HG03095 (cell line): ENCODE measurements around the gene MUC2.

Experiments used
- ATAC-seq: cut with Tn5 transposase; IDR thresholded peaks from one replicate; pipeline ENCODE4 v1.9.1; 2021; ENCODE audit warnings: moderate library complexity; ENCODE audit not compliant: unreplicated experiment

Gene MUC2

DNA sequence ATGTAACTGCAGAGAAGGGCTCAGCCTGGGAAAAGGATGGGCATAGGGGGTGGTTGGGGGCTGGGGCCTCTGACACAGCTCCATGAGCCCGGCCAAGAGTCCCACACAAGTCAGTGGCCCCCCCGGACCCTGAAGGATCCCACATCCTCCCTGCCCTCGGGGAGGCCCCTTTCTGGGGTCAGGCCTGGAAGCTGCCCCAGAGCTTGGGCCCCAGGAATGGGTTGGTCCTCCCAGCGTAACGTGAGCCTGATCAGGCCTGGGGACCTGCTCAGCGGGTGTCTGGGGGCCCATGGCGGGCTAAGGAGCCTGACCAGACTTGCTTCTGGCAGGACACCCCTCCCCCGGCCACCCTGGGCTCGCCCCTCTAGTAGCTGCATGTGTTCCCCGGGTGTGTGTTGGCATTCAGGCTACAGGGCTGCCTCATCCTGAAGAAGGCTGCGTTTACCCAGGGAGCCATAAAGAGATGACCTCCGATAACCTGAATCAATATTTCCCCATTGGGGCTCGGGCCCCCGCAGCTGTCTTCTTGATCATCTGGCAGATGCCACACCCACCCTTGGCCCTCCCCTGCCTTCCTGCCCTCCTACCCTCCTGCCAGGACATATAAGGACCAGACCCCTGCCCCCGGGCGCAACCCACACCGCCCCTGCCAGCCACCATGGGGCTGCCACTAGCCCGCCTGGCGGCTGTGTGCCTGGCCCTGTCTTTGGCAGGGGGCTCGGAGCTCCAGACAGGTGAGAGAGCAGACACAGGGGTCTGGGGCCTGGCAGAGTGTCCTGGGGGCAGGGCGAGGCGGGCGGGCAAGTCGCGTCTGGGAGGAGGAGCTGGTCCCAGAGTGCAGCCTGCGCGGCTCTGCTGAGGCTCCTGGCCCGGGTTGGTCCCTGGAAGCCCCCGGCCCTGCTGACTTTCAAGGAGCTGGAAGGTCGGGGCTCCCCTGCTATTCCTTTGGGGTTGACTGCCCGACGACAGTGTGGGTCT lies at the start of gene MUC2:
Gene MUC2 (plus strand): TSS at position 631 of the 978 bp plus-strand sequence.
- no peak for ATAC-seq

DNA sequence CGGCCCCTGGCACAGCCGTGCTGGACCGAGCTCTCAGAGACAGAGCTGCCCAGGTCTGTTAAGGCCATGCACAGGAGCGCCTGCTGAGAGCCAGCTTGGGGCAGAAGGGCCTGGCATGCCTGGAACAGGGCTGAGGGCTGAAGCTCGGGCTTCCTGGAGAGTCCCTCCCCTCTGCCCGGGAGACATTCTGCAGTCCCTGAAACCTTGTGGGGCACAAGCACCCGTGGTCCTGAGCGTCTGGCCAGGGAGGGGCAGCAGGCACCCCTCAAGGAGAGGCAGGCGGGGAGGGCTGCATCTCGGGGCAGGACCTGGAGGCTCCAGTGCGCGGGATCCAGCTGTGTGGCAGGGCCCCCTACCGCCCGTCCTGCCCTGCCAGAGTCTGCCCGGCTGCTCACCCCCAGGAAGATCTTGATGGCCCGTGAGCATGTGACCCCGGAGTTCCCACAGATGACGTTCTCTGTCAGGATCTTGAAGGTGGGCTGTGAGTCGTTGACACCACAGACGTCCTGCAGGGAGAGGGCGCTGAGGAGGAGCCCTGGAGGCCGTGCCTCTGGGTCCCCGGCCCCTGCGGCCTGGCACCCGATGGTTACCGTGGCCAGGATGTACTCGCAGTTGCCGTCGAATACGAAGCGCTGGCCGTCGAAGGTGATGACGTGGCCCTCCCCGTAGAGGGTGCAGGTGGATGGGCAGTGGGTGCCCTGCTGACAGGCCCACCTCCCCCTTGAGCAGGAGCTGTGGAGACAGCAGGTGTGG lies 49.1 kb upstream of the MUC2 start:
- ATAC-seq: no peak

DNA sequence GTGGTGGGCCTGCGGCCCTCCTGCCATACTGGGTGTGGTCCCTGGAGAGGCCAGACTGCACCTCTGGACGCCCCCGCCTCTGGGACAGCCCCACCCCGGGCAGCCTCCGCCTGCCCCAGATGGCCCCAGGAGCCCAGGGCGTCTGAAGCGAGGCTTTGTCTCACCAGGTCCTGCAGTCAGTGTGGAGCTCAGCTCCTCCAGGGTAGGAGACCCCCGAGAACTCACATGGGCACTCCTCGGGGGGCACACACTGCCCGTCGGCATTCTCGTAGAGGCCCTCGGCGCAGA lies 48.6 kb upstream of the MUC2 start:
- ATAC-seq: no peak

DNA sequence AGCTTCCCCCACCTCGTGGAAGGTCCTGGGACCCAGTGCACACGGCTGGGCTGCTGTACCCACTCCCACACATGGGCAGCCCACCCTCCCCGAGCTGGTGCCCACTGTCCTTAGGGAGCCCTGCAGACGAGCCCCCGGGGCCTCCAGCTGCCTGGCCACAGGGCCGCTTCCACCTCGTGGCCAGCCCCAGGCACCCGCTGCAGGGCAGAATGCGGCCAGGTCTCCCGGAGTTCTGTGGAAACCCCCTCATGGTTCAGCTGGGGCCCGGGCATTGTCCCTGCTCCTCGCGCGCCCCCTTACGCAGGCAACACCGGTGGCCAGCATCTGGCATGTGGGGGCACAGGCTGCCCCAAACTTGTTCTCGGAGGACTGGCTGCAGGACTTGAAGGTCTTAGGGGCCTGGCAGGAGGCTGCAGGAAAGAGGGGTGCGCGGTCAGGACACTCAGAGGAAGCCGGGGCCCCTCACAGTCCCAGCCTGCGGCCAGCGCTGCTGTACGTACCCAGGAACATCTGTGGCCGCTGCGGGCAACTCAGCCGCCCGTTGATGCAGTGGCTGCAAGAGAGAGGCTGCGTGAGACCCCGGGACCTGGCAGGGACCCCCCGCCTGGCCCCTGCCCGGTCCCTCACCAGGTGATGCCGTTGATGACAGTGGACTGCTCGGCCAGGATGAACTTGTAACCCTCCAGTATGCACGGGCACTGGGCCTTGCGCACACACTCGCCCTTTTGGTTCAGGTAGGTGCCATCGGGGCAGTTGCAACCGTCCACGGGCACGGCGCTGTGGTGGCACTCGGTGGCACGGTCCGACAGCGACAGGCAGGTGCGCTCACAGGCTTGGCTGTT lies 47.8 kb upstream of the MUC2 start:
- no peak for ATAC-seq

DNA sequence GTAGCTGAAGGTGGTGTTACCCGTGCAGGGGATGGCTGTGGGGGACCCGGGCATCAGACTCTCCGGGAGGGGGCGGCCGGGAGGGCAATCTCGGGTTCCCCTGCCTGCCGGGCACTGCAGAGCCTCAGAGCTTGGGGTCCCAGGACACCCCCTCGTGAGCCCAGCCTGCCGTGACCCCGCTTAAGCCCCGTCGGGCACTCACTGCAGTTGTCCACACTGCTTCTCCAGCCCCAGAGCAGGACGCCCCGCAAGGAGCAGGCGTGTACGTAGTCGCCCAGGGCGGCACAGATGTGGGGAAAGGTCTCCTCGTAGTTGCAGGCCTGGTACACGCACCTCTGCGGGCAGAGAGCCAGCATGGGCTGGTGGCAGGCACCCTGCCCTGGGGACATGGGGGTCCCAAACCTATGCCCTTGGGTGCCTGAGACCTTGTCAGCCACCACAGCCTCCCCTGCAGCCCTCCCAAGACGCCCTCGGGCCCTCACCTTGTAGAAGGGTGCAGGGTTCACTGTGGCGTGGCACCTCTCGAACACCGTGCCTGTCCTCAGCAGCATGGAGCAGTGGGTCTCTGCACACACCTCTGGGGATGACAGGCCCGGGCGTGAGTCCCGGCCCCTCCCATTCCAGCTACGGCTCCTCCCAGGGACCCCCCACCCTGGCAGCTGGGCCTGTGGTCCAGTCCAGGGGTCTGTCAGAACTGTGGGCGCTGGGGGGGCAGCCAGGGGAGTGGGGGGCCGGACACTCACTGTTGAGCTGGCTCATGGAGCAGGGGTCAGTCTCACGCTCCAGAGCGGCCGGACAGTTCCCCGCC lies 47.0 kb upstream of the MUC2 start:
- no peak for ATAC-seq

DNA sequence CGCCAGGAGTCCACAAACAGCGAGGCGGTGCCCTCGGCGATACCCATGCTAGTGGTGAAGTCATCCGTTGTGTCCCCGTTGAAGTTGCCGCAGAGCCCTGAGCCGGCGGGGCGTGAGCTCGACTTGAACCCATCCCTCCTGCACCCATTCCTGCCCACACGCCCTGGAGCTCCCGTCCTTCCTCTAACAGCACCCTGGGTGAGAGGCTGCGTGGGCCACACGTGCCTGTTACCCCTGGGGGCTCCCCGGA lies 46.5 kb upstream of the MUC2 start:
- no peak for ATAC-seq

DNA sequence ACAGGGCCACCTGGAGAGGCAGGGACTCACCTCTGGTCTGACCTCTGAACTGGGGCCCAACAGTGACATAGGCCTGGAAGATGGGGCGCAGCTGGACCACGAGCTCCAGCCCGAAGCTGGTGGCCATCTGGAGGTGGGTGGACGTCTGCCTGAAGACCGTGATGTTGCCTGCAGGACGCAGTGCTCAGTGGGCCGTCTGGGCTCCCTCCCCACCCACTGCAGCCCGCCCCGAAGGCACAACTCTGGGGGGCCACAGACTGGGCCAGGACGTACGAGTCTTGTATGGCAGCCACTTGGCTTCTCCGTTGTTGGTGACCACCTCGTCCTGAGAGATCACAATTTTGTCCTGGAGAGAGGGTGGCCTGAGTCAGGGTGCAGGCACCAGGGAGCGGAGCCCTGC lies 46.1 kb upstream of the MUC2 start:
- ATAC-seq: no peak

DNA sequence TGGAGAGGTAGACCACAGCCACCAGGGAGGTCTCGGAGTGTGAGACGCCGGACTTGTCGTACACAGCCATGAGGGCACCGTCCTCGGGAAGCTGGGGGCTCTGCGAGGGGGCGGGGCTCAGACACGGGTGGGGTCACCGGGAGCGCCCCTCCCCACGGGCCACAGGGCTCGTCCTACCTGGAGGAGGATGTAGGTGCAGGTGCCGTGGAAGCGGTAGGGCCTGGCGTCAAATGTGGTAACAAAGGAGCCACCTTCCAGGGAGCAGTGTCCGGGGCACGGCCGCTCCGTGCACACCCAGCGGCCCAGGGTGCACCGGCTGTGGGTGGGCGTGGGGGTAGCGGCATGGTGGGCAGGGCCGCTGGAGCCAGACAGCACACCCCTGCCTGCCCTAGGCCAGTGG lies 45.6 kb upstream of the MUC2 start:
- no peak for ATAC-seq

DNA sequence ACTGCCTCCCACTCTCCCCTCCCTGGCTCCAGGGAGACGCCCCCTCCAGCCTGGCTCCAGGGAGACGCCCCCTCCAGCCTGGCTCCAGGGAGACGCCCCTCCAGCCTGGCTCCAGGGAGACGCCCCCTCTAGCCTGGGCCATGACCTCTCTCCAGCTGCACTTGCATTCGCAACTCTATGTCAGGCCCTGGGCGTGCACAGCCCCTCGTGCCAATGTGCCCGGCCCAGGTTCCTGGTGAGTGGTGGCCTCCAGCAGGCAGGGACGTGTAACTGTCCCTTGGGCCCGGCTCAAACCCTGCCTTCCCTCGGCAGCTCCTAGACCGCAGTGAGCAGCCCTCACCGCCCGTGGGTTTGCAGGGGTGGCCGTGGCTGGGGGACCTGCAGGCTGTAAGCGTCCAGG lies 45.0 kb upstream of the MUC2 start:
- no peak for ATAC-seq

DNA sequence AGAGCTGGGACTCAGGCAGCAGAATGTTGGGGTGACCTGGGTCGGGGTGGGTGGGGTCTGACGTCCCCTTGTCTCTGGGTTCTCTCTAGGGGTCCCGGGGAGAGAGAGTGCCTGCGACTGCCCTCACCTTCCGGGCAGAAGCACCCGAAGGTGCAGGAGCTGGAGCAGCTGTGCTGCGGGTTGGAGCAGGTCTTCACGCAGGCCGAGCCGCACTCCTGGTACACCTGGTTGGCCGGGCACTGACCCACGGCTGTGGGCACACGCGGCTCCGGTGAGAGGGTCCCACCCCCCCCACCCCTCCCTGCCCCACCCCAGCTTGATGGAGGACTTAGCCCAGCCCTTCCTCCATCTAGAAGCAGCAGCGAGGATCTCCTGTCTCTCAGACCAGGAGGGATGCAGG lies 44.6 kb upstream of the MUC2 start:
- no peak for ATAC-seq

DNA sequence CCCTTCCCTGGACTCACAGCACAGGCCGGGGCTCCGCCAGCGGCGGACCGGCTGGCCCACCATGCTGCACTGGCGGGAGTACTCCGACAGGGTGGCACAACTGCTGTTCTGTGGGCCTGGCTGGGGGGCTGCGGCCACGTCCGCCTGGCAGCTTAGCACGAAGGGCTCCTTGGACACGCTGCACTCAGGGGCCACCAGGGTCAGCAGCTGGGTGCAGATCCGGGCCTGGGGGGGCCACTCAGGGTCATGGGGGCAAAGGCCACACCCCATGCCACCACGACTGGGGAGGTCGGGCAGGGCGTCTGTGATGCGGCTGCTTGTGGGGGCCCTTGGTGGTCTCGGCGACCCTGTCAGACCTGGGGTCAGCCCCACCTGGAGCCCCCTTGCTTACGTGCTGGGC lies 44.1 kb upstream of the MUC2 start:
- no peak for ATAC-seq

DNA sequence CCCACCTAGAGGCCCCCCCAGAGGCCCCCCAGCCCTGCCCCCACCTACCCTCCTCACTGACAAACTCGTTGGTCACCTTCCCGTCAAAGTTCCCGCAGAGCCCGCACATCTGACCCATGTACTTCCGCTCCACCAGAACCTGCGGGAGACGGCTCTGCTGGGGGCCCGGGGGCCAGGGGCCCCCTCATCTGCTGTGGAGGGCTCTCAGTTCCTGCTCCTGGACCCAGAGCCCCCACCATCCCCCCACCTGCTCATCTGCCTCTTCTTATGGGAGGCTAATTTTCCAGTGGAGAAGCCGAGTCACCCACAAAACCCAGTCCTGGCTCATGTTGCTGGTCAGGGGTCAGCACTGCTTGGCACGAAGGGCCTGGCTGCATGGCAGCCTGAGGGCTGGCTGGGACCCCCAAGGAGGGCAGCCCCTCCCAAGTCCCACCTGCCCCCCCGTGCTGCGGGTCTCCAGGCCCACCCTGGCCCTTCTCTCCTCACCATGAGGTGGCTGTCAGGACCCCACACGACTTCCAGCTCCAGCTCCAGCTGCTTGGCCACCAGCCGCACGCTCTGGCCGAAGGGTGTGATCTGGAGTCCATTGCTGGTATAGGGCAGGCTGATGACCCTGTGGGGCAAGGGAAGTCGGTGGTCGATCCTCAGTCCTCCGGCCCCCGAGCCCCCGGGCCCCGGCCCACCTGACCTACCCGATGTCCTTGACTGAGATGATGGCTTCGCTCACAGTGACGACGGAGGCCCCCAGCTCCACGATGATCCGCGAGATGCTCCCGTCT lies 43.4 kb upstream of the MUC2 start:
- no peak for ATAC-seq

DNA sequence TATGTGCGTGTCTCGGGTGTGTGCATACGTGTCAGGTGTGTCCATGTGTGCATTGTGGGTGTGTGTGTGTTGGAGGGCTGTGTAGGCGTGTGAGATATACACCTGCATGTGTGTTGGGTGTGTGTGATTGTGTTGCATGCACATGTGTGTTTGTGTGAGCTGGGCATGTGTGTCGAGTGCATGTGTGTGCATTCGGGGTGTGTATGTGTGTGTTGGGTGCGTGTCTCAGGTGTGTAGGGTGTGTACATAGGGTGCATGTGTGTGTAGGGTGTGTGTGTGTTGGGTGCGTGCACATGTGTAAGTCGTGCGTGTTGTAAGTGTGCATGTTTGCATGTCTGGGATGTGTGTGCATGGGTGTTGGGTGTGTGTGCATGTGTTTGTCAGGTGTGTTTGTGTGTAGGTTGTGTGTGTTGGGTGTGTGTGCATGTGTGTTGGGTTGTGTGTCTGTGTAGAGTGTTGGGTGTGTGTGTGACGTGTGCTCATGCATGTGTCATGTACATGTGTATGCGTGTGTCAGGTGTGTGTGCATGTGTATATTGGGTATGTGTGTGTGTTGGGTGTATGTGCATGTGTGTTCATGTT lies 42.3 kb upstream of the MUC2 start:
- ATAC-seq: no peak

DNA sequence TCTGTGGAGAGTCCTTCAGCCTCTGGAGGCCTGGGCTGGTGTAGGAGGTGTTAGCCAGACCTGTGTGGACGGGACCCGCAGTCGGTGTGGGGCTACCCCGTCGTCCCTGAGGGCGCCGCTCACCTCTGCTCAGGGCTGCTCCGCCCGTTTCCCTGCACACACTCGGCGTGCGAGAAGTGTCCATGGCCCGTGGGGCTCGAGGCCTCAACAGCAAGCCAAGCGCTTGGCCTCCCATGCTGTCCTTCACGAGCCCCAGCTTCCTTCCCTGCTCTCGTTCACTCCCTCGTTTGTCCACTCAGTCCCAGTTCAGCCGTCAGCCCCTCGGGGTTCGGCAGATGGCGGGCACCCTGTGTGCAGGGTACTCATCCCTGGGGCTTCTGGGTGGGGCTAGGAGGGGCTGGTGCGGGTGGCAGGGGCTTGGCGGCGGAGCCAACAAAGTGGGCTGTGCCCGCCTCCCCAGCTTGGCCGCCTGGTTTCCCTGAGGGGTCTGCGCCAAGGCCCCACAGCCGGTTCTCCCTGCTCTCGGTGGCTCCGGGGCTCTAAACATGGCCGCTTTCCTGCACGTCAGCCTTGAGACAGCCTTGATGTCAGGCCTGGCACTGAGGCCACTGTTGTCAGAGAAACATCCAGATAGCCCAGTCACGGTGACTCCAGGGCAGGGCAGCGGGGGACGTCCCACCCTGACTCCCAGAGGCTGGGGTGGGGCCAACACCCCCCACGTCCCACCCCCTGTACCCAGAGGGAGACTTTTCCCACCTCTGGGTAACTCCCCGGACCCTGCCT lies 41.5 kb upstream of the MUC2 start:
- ATAC-seq: no peak

DNA sequence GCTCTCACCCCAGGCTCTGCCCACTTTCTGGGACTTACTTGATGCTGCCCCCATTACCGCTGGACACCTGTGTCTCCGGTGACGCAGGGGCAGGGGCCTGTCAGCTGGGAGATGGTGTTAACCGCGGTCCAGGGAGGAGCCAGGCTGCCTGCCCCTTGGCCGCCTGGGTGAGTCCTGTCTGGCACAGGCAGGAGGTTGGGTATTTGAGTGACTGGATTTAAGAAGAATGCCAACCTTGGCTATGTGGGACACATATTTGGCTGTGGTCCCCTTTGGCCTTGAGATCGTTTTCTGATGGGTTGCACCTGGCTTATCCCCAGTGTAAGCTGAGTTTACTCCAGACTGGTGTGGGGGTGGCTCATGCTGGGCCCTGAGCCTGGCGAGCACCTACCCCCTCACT lies 40.7 kb upstream of the MUC2 start:
- ATAC-seq: no peak

DNA sequence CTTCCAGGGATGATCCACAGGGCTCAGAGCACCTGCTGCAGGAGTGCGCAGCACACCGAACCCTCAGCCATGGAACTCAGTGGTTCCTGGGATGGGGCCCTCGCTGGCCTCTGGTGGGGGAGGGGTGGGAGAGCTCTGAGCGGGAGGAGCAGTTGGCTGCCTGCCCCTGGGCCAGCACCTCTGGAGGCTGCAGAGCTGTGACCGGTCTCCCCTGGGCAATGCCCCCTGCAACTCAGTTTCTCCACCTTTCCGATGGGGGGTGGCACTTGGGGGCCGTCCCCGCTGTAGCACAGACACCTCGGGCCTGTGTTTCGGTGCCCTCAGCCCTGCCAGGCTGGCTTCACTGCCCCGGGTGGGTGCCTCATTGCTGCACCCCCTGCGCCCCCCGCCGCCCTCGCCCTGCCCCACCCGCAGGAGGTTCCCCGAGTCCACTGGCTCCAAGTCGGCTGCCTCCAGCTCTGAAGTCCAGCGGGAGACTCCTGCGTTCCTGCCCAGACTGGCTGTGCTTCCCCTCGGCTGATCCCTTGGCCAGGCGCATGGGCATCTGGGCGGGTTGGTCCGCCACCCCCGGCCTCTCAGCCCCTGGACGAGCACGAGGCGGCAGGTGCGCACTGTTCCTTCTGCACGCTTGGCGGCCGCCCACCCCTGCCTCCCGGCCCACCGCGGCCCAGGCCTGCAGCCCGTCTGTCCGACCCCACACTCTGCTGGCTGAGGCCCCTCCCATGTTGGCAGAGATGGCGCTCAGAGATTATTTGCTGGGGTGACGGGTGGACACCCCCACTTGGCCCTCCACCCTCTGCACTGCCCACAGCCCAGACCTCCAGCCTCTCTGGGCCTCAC lies 40.0 kb upstream of the MUC2 start:
- ATAC-seq: no peak

DNA sequence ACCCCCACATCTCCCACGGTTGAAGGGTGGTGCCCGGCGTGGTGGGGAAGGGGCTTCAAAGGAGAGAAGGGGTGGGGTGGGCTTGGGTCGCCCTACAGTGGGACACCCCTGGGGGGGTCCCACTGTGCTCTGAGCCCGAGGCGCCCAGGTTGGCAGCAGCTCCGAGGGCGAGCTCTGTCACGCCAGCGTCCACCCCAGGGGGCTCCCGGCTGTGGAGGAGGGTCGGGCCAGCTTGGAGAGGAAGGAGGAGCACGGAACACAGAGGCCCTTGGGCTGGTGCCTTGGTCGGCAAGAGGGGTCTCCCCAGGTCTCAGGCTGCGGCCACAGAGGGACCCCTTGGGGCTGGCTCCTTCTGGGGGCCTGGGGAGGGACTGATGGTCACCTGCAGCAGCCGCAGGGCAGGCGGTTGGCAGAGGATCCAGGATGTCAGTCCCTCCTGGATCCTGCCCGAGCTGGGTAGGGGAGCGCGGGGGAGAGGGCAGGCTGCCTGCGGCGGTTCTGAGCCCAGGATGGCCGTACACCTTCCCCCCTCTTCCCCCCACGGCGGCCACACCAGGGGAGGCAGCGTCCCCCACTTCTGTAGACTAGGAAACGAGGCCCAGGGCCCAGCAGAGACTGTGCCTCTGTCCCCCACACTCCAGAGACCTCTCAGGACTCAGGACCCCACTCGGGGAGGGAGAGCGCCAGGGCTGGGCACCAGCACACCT lies 38.9 kb upstream of the MUC2 start:
- no peak for ATAC-seq
